ENCODE results near the gene PLSCR2.
"Not testable (repeated sequence)": the region's sequence is repeated elsewhere in the genome, so short reads cannot be mapped to it uniquely, and the experiment has no call there.

The PLSCR2 gene, protein sequence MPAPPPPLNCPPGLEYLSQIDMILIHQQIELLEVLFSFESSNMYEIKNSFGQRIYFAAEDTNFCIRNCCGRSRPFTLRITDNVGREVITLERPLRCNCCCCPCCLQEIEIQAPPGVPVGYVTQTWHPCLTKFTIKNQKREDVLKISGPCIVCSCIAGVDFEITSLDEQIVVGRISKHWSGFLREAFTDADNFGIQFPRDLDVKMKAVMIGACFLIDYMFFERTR

GRCh38 chr3:146469150-146470017 is at the start of gene PLSCR2:
PLSCR2 (minus strand) TSS chr3:146469561; CDS start chr3:146459904, 9,657 bp downstream.
- peak; percentile 52 for DNase-seq (ENCODE audit: low read depth)

DNA sequence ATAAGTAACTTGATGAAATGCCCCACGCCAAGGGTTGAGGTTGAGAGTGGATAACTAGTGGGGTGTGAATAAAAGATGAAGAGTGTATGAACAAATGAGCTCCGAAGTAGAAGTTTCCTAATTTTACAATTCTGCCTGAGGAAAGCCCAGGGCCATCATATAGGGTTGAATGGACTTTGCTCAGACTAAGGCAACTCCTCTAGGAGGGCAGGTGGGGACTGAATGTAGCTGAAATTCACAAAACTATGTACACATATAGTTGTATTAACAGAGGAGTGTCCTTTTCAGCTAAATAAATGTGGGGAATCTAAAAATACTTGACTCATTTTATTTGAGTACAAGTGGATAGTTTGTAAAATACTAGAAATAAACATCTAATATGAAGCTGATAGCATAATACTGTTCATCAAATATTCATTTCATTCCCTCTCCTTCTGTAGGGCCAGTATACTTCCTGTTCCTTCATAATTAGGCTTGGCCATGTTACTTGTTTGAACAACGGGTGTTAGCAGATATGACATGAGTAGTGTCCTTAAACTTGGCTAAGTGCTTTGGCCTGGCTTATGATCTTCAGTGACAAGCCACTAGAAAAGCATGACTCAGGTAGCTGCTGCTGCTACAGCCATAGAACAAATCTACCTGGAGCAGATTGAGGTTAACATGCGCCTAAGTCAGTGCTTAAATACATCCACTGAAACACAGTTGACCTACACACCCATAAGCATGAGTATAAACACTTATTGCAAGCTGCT is 48.5 kb upstream of the PLSCR2 start:
- DNase-seq (ENCODE audit: low read depth) = no peak

DNA sequence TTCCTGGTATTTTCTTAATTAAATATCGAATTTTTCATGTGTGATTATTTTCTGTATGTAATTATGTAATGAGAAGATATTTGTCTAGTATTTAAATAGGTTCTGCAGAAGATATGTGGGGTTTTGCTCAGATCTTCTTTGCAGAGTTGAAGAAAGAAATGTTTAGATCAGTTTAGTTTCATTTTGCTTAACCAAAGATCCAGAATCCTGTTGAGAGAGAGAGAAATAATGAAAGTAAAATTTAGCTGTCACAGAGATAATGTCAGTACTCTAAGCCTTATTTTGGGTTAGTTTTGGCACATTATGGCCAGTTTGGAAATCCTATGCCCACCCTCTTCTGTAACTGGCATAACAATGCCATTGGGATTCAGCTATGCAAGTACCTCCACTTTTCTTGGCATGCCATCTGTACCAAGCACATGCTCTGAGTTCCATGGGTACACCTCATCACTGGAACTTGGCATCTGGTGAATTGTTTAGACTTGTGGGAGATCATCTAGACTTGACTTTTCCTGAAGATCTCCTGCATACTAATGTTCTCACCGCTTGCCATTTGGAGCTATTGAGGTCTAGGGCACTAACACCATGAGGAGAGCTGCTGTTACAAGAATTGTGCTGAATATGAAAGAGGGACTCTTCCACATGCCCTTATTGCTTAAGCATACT is 44.2 kb upstream of the PLSCR2 start:
- DNase-seq (ENCODE audit: low read depth) = no peak

- DNase-seq (ENCODE audit: low read depth) = no peak
Observed at GRCh38 chr3:146511402-146512134, 42.2 kb upstream of the PLSCR2 start.

- no peak for DNase-seq (ENCODE audit: low read depth)
Observed at GRCh38 chr3:146507331-146508120, 38.2 kb upstream of the PLSCR2 start.

GRCh38 chr3:146505516-146505915 is 36.2 kb upstream of the PLSCR2 start:
- no peak for DNase-seq (ENCODE audit: low read depth)

- DNase-seq (ENCODE audit: low read depth) = no peak
Observed at GRCh38 chr3:146504498-146505197, 35.3 kb upstream of the PLSCR2 start.

DNA sequence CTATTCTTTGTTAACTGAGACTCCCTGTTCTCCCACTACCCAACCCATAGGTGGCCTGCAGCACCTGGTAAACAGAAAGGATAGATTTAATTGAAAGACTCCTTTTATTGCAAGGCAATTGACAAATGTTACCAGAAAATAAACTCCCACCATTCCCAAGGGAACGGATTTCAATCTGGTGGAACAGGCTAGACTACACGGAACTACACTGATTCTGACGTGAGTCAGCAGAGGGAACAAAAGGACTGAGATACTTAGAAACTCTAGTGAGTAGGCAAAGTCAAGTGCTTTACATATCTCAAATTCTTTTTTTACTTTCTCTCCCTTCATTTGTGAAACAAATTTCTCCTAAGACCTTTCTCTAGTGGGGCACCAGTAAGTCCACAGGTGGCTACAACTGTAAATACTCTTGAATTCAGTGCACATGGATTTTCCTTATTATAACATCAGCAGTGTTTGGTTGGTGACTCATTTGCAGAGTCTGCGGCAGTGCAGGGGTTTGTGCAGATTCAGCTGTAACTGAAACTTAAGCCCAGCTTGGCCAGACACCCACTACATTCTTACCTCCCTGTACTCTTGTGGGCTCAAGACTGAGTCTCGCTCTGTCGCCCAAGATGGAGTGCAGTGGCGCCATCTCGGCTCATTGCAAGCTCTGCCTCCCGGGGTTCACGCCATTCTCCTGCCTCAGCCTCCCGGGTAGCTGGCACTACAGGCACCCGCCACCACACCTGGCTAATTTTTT is 34.3 kb upstream of the PLSCR2 start:
- DNase-seq (ENCODE audit: low read depth) = no peak

- no peak for DNase-seq (ENCODE audit: low read depth)
Observed at GRCh38 chr3:146502887-146503460, 33.6 kb upstream of the PLSCR2 start.

DNA sequence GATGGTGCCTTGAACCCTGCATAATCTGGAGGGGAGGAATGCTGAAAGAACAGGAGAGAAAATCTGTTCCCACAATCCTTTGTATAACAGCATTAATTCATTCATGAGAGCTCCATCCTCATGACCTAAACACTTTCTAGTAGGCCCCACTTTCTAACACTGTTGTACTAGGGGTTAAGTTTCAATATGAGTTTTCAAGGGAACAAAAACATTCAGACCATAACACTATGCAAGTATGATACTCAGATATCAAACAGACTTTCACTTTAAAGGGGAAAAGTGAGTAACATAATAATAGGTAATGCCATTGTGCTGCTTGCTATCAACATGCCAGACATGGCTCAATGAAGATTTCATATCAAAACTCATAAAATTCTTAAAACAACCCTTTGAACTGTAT is 32.4 kb upstream of the PLSCR2 start:
- no peak for DNase-seq (ENCODE audit: low read depth)

DNA sequence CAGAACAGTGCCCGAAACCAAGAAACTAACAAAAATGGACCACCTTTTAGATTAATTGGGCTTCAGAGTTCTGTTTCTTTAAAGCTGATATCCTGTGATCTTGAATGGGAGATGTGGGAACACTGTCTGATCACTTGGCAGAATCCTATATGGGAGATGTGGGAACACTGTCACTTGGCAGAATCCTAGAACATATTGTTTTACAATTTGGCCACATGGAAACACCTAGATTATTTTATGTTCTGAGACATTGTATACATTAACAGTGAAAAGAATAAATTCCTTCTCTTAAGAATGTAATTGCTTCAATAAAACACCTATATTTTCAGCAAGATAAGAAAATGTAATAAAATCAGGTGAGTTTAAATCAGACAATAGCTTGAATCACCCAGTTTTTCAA is 30.3 kb upstream of the PLSCR2 start:
- no peak for DNase-seq (ENCODE audit: low read depth)

DNA sequence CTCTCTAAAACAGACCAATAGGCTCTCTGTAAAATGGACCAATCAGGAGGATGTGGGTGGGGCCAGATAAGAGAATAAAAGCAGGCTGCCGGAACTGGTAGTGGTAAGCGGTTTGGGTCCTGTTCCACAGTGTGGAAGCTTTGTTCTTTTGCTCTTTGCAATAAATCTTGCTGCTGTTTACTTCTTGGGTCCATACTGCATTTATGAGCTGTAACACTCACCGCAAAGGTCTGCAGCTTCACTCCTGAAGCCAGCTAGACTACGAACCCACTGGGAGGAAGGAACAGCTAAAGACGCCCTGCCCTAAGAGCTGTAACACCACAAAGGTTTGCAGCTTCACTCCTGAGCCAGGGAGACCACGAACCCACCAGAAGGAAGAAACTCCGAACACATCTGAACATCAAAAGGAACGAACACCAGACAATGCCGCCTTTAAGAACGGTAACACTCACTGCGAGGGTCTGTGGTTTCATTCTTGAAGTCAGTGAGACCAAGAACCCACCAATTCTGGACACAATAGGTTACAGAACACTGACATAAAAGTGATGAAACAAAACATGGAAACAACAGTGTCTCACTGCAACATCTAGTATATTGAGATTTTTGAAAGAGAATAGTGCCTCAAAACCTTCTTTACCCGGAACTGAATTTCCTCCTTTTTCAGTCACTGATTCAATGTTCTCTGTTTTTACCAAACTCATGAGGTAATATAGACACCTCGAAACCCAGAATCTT is 28.8 kb upstream of the PLSCR2 start:
- DNase-seq (ENCODE audit: low read depth) = no peak

GRCh38 chr3:146497145-146497843 is 27.9 kb upstream of the PLSCR2 start:
- not testable (repeated sequence) for DNase-seq (ENCODE audit: low read depth)

DNA sequence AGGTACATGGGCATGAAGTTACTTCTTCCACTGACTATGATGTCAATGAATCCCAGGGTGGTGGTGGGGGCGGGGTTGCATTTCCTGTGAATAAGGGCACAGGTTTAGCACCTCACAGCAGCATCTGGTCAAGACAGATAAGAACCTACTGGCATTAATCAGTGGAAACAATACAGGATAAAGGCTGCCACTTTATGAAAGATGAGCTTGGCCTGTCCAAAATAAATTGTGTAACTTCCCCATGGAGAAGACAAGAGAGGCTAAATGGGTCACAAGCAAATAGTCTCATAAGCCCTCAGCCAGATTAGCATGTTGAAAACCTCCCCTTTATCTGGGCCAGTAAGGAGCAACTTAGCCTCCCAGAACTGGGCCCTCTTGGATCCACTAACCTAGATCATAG is 27.4 kb upstream of the PLSCR2 start:
- no peak for DNase-seq (ENCODE audit: low read depth)

- no peak for DNase-seq (ENCODE audit: low read depth)
Observed at GRCh38 chr3:146496251-146496650, 26.9 kb upstream of the PLSCR2 start.

- no peak for DNase-seq (ENCODE audit: low read depth)
Observed at GRCh38 chr3:146493761-146494160, 24.4 kb upstream of the PLSCR2 start.

DNA sequence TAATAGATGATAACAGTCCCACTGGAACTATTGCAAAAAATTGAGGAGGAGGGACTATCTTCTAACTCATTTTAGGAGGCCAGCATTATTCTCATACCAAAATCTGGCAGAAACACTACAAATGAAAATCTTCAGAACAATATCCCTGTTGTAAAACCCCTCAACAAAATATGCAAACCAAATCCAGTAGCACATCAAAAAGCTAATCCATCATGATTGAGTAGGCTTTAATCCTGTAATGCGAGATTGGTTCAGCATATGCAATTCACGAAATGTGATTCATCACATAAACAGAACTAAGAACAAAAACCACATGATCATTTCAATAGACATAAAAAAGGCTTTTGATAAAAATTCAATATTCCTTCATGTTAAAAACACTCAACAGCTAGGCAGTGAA is 23.9 kb upstream of the PLSCR2 start:
- no peak for DNase-seq (ENCODE audit: low read depth)

GRCh38 chr3:146491303-146491702 is 21.9 kb upstream of the PLSCR2 start:
- DNase-seq (ENCODE audit: low read depth) = no peak

Measured in activated T-cell treated with anti-CD3 and anti-CD28 coated beads for 1 hour (primary cell).